ENCODE data around the gene KIFC1. TPM values are rescaled to one million over a fixed set of nuclear protein-coding genes. Genes with fewer than 3 reads are reported as not detected.

KIFC1 gene
- total and polyA plus RNA-seq, 9 of the 15 experiments (the other 6 are each of a cell fraction or from before 2014, with no cell fraction given) = 1.3 to 95.2 (median 76.9) TPM

GRCh38 chr6:33390767-33391277 is 801 bp upstream of the KIFC1 start (continued):
- TF ChIP-seq CREB3 (tag; conservative IDR thresholded peaks at IDR 0.05; ENCODE audit: low read depth) (peak; percentile 76), CTBP1 (IDR thresholded peaks at IDR 0.05; ENCODE audit: borderline replicate concordance) (no peak), POLR2H (tag; IDR thresholded peaks at IDR 0.05; ENCODE audit: low read depth) (no peak), ZSCAN29 (IDR thresholded peaks at IDR 0.05) (no peak), RREB1 (CRISPR knock-in tag; IDR thresholded peaks at IDR 0.05) (0 out of 2 replicates have a peak, but pooled peaks have one; percentile 9), THAP12 (CRISPR knock-in tag; IDR thresholded peaks at IDR 0.05) (no peak), PBX2 (CRISPR knock-in tag; IDR thresholded peaks at IDR 0.05; ENCODE audit: low read depth) (no peak), PBX2 (tag; conservative IDR thresholded peaks at IDR 0.05; ENCODE audit: low read depth) (0 out of 2 replicates have a peak, but pooled peaks have one; percentile 16), MLX (CRISPR knock-in tag; conservative IDR thresholded peaks at IDR 0.05) (no peak), ETV1 (tag; conservative IDR thresholded peaks at IDR 0.05; ENCODE audit: low read depth) (no peak), ZNF134 (CRISPR knock-in tag; conservative IDR thresholded peaks at IDR 0.05) (no peak), STAT5A (IDR thresholded peaks at IDR 0.05; ENCODE audit: borderline replicate concordance, low read length) (no peak), STAT5B (CRISPR knock-in tag; IDR thresholded peaks at IDR 0.05) (no peak), ILK (tag; IDR thresholded peaks at IDR 0.05; ENCODE audit: borderline replicate concordance, low read depth) (0 out of 2 replicates have a peak, but pooled peaks have one; percentile 29), MAFG (tag; conservative IDR thresholded peaks at IDR 0.05) (no peak), KLF16 (IDR thresholded peaks at IDR 0.05) (no peak)
